GM19324 (cell line): Measurements from ENCODE around the gene OLIG1.

Experiments
- ATAC-seq: cut with Tn5 transposase; IDR thresholded peaks from one replicate; pipeline ENCODE4 v1.9.1; 2021; ENCODE audit warnings: mild to moderate bottlenecking, moderate library complexity; ENCODE audit not compliant: unreplicated experiment, low FRiP score

Gene OLIG1

DNA sequence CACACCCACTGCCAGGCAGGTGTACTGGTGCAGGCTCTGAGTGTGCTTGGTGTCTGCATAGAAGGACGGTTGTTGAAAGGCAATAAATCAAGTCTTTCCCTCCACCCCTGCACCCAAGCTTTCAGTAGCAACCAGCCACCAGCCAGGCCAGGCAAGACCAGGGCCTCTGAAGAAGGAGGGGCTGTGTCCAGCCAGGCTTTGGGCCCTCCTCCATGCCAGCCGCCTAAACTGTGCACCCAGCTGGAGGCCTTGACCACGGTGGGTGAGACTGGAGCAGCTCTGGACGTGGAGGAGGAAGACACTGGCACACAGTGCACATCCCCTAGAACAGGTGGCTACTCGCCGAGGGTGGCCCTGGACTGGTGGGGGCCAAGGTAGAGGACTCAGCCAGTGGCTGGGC is 39.3 kb upstream of the OLIG1 start:
- ATAC-seq, result no peak

GRCh38 chr21:33031152-33031911 is 38.6 kb upstream of the OLIG1 start:
- ATAC-seq, result no peak

DNA sequence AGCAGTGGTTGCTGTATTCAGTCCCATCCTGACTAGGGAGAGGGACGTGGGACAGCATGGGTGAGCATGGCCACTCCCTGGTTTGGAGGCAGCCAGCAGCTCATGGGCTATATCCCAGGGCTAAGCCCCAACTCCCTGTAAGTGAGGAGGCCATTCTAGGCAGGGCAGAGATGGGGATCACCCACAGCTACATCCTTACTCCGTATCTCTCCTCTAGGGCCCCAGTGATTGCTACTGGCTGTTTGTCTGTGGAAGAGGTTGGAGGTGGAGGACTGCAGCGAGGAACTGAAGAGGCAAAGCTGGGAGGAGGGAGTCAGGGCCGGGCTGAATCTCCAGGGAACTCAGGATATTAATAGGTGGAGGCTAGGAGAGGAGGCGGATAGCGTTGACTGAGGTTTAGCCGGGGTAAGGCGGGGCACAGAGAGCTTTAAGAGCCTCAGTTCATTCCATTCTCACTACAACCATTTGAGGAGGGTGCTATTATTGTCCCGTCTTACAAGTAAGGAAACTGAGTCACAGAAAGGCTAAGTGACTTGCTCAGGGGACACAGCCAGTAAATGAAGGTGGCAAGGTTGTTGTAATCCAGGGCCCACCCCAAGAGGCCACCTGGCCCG is 37.4 kb upstream of the OLIG1 start:
- no peak for ATAC-seq

GRCh38 chr21:33033094-33033951 is 36.6 kb upstream of the OLIG1 start:
- no peak for ATAC-seq

GRCh38 chr21:33033961-33034413 is 36.0 kb upstream of the OLIG1 start:
- no peak for ATAC-seq

DNA sequence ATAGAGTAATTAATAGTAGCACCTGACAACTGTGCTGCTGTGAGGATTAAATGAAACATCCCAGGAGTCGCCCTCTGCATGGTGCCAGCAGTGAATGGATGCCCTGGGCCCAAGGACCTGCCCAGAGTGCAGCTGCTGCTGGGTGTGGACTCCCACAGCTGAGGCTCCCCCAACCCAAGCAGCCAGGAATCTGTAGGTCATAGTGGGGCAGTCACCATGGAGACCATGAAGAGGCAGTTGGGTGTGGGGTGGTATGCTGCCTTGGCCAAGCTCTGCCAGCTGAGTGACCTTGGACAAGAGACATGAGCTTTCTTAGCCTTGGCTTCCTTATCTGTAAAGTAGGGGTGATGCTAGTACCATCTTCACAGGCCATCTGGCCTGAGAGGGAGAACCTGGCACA is 34.8 kb upstream of the OLIG1 start:
- ATAC-seq, result no peak

DNA sequence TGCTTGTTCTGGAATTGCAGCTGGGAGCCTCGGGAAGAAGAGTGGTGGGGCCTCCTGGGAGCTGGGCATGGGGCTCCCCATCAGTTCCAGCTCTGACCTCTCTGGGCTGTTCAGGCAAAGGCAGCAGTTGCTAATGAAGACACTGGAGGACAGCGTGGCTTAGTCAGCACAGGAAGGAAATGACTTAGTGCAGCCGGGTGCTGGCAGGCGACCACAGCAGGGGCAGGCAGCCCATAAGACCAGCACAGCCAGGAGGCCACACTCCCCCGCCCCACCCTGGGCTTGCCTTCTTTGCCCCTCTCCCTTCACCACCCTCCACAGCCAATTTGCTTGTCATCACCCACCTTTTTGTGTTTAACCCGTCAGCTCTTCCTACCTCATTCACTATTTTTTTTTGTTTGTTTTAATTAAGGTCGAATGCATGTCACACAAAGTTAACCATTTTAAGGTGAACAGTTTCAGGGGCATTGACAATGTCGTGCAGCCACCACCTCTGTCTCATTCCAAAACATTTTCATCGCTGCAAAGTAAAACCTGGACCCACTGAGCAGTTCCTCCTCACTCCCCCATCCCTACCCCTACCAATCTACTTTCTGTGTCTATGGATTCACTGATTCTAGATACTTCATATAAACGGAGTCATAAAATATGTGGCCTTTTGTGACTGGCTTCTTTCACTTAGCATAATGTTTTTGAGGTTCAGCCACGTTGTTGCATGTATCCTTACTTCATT is 33.3 kb upstream of the OLIG1 start:
- no peak for ATAC-seq

- ATAC-seq, result no peak
Observed at GRCh38 chr21:33037501-33037900, 32.4 kb upstream of the OLIG1 start.

- ATAC-seq, result no peak
Observed at GRCh38 chr21:33039536-33039935, 30.4 kb upstream of the OLIG1 start.

GRCh38 chr21:33040215-33040614 is 29.7 kb upstream of the OLIG1 start:
- ATAC-seq, result no peak

DNA sequence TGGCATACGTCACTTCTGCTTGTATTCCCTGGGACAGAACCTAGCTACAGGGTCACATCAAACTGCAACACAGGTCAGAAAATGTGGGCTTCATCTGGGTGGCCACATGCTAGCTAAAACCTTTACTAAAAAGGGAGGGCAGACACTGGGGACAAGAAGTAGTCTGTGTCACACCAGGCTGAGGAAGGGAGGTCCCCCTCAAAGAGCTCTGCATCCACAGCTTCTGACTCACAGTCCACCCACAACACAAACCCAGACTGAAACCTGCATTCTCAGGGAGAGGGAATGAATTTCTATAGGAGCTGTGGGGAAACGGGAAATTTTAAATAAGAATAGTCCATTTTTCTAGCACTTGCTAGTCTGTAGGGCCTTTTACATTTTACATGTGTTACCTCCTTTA is 28.0 kb upstream of the OLIG1 start:
- no peak for ATAC-seq

DNA sequence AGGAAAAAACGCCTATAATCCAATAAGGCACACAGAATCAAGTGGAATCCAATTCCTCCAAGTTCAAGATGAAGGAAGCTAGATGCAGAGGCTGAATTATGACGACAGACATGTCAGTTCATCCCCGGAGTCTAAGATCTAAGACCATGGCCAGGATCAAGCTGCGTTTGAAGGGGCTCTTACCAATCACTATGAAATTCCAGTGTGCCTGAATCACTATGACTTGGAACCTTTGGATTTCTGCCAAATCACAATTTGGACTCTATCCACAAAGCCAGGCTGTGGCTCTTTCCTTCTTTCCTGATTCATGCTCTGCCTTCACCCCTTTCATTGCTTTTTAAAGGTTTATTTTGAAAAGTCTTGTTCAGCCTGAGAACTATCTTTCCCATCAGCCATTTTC is 27.1 kb upstream of the OLIG1 start:
- ATAC-seq, result no peak

DNA sequence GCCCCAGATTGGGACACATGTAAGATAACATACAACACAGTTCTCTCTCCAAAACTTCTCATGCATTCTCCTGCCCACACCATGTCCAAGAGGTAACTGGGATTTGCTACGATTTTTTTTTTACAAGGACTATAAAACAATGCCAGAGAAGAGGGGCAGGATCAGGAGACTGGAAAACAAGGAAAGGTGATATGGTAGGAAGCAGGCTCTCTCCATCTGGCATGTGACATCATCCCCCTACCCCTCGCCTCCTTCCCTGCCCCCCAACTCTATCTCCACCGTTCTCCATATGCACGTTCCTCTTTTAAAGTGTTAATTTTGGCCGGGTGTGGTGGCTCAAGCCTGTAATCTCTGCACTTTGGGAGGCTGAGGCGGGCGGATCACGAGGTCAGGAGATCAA is 23.5 kb upstream of the OLIG1 start:
- ATAC-seq, result no peak

DNA sequence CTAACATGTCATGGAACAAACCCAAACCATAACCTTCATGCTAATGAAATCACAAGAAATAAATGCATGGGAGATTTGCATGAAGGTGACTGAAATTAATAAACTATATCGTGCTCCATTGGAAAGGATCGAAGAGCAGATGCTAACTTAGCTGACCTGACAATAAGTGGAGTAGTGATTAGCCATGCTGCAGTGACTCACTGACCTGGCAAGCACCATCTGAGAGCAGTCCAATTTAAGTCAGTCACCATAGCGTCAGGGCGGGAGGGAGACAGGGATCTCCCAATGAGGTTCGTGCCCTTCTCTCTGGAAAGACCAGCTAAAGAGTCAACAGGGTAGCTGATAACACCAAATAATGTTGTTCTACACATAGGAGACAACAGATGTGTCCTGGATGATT is 22.7 kb upstream of the OLIG1 start:
- ATAC-seq, result no peak

- no peak for ATAC-seq
Observed at GRCh38 chr21:33051925-33052324, 18.0 kb upstream of the OLIG1 start.

DNA sequence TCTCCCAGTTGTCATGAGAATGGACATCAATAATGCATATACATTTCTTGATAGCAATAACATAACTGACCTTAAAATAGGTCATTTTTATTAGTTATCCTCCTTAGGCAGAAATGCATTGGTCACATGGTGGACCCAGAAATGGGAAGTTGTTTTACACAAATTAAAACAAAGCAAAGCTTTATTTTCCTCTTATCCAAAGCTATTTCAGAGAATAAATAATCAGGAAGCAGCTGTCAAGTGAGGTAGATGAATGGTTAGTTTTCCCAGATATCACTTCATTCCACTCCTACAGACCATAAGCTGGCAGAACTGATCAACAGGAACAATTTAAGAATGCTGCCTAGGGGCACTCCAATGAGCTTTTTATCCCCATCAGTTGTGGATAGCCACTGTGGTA is 16.0 kb upstream of the OLIG1 start:
- ATAC-seq, result no peak

- no peak for ATAC-seq
Observed at GRCh38 chr21:33055991-33056390, 13.9 kb upstream of the OLIG1 start.

DNA sequence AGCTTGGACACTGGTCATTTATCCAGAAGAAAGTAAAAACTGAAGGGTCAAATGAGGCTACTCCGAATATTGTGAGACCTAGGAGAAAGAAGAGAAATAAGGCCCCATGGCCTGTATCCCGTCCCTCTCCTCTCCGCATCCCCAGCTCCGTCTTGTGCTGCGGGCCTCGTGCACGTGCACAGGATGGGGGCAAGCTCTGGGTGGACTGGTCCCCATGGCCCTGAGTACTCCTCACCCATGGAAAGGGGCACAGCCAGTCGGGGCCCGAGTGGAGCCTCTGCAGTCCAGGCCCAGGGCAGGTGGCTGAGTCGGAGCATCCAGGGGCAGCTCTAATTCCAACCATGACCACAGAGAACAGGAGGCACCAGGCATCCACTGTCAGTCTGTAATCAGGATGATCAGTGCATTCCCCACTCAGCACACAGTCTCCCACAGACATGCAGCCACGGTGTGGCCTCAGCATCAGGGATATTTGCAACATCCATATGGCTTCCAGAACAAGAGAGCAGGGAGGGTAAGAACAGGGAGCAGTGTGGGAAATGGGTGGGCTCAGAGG is 12.5 kb upstream of the OLIG1 start:
- no peak for ATAC-seq

- no peak for ATAC-seq
Observed at GRCh38 chr21:33058527-33058926, 11.4 kb upstream of the OLIG1 start.

- ATAC-seq, result no peak
Observed at GRCh38 chr21:33058957-33059356, 11.0 kb upstream of the OLIG1 start.
